ENCODE measurements around the gene USHBP1. TPM values are rescaled to one million over a fixed set of nuclear protein-coding genes. Genes with fewer than 3 reads are reported as not detected.
A peak's percentile ranks its signal among the peaks of the same experiment; 100 is the strongest.

The USHBP1 gene
- total RNA-seq, 1 experiment from 2014 or later = 12.3 TPM

DNA sequence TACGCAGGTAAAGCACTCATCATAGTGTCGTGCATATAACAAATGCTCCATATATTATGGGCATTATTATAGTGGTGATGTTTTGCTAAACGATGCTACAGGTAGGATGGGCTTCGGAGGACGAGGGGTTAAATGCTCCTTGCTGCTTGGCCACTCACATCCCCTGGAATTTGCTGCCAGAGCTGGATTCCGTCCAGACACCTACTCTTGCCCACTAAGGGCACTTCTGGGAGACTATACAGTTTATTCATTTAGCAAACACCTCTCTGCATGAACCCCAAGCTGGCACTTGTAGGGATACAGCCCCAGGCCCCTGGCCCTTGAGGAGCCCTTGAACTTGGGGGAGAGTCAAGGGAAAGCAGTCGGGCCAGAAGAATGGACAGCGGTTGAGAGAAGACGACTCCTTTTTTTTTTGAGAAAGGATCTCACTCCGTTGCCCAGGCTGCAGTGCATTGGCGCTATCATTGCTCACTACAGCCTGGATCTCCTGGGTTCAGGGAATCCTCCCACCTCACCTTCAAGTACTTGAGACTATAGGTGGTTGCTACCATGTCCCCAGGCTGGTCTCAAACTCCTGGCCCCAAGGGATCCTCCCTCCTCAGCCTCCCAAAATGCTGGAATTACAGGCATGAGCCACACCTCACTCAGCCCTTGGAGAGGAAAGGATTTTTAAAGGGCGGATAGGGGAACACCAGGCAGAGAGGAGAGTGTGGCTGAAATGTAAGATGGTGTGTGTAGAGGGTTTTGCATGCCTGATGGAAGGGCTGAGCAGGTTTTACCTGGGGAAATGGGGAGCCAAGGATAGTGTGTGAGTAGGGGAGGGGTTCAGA lies 40.1 kb upstream of the USHBP1 start:
- TF ChIP-seq ZNF121 (CRISPR knock-in tag; IDR thresholded peaks at IDR 0.05) (peak; percentile 89; the same call in 1 of the 2 replicates), ZNF416 (CRISPR knock-in tag; IDR thresholded peaks at IDR 0.05) (no peak), RELA (CRISPR knock-in tag; IDR thresholded peaks at IDR 0.05; ENCODE audit: borderline replicate concordance) (no peak)
- ChIA-PET CTCF (interaction anchor here (0.5 to 3.1 kb wide), 27 partner anchors 8 to 272 kb away, joined by 3 to 60 read pairs (median 5); partner anchors contain the start of genes ANKLE1, BABAM1 and USE1), POLR2A (interaction anchor here (0.5 to 1.3 kb wide), 8 partner anchors 8 to 100 kb away, joined by 3 to 17 read pairs (median 6); partner anchors contain the start of gene BST2)
- Mint-ChIP-seq H3K9me3 (no peaks in the 10 kb centered on the region), H3K27ac (peak overlapping the region; percentile 81), H3K4me1 (peaks cover 39% of the 10 kb centered on the region), H3K36me3 (peaks cover 5% of the 10 kb centered on the region), H3K27me3 (ENCODE audit: low read depth) (no peaks in the 10 kb centered on the region), H3K4me3 (peak overlapping the region; percentile 89)
- DNase-seq (ENCODE audit: low spot score) (no peak), ATAC-seq (no peak)

- Mint-ChIP-seq H3K27me3 (ENCODE audit: low read depth) (no peaks in the 10 kb centered on the region), H3K4me3 (peak overlapping the region; percentile 68), H3K4me1 (peaks cover 37% of the 10 kb centered on the region), H3K27ac (peak overlapping the region; percentile 57; the same call in 1 of the 2 replicates), H3K36me3 (peaks cover 6% of the 10 kb centered on the region), H3K9me3 (no peaks in the 10 kb centered on the region)
- ATAC-seq (no peak), DNase-seq (ENCODE audit: low spot score) (no peak)
- TF ChIP-seq, protein P1, sequence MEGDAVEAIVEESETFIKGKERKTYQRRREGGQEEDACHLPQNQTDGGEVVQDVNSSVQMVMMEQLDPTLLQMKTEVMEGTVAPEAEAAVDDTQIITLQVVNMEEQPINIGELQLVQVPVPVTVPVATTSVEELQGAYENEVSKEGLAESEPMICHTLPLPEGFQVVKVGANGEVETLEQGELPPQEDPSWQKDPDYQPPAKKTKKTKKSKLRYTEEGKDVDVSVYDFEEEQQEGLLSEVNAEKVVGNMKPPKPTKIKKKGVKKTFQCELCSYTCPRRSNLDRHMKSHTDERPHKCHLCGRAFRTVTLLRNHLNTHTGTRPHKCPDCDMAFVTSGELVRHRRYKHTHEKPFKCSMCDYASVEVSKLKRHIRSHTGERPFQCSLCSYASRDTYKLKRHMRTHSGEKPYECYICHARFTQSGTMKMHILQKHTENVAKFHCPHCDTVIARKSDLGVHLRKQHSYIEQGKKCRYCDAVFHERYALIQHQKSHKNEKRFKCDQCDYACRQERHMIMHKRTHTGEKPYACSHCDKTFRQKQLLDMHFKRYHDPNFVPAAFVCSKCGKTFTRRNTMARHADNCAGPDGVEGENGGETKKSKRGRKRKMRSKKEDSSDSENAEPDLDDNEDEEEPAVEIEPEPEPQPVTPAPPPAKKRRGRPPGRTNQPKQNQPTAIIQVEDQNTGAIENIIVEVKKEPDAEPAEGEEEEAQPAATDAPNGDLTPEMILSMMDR (IDR thresholded peaks at IDR 0.05) = 0 out of 2 replicates have a peak, but pooled peaks have one; percentile 2
- TF ChIP-seq RELA (CRISPR knock-in tag; IDR thresholded peaks at IDR 0.05; ENCODE audit: borderline replicate concordance) (no peak), TEAD4 (CRISPR knock-in tag; IDR thresholded peaks at IDR 0.05) (no peak)
- POLR2A ChIA-PET = no interaction called here
- CTCF ChIA-PET = interaction anchor here (0.7 to 2.1 kb wide), 7 partner anchors 11 to 178 kb away, joined by 3 to 8 read pairs (median 4); no protein-coding TSS in a partner anchor
Observed at GRCh38 chr19:17303940-17304267, 39.4 kb upstream of the USHBP1 start.

DNA sequence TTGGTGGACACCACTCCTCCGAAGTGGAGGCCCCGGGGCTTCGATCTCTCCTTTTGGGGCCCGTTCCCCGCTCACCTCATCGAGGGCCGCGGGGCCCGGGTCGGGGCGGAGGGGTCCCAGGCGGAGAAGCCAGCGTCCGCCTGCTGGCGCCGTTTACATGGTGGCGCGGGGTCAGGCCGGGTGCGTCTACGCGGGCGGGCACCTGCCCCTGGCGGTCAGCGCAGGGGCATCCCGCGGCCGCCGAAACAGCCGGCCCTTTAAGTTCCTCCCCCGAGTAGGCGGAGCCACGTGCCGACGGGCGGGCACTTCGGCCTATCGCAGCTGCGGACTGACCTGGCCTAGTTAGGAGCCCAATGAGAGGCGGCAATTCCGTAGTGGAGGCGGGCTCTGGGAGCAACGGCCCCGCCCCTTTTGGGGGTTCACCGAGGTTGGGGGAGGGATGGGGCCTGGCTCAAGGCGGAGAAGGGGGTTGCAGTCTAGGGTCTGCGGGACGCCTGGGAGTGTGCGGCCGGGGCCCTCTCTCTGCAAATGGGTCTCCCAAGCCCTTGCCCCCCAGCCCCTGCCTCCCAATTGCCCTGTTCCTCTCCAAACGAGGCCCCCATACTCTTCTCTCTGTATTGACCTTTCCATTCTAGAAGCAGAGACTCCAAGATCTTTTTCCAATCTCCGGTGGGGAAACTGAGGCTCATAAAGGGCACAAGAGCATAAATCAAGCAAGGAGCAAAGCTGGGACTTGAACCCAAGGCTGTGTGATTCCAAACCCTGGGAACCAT lies 38.8 kb upstream of the USHBP1 start, which contains the start of gene ABHD8:
TSS of gene ABHD8 (minus strand) at position 259 of the 773 bp plus-strand sequence. CDS start 1,809 bp downstream, outside the sequence.
- H3K27me3 Mint-ChIP-seq (ENCODE audit: low read depth) = no peaks in the 10 kb centered on the region
- POLR2A ChIA-PET = interaction anchor here (1.5 kb wide), 1 partner anchor 24 kb away, joined by 4 read pairs; no protein-coding TSS in a partner anchor
- ATAC-seq (peak; percentile 81), DNase-seq (ENCODE audit: low spot score) (peak; percentile 99)
- peaks cover 37% of the 10 kb centered on the region for H3K4me1 Mint-ChIP-seq
- H3K27ac Mint-ChIP-seq = peak within 1 kb of the TSS; percentile 57; the same call in 1 of the 2 replicates
- H3K9me3 Mint-ChIP-seq = peaks cover under 1% of the 10 kb centered on the region
- peaks cover 11% of the 10 kb centered on the region for H3K36me3 Mint-ChIP-seq
- peak within 1 kb of the TSS; percentile 68 for H3K4me3 Mint-ChIP-seq
- CTCF ChIA-PET = interaction anchor here (0.7 to 2.1 kb wide), 6 partner anchors 11 to 177 kb away, joined by 3 to 8 read pairs (median 4); no protein-coding TSS in a partner anchor
- TF ChIP-seq SMAD4 (CRISPR knock-in tag; IDR thresholded peaks at IDR 0.05) (no peak), TP53 (CRISPR knock-in tag; IDR thresholded peaks at IDR 0.05) (no peak), ESRRA (CRISPR knock-in tag; IDR thresholded peaks at IDR 0.05; ENCODE audit: borderline replicate concordance) (no peak), ELF4 (CRISPR knock-in tag; IDR thresholded peaks at IDR 0.05; ENCODE audit: low read depth) (no peak), SP1 (CRISPR knock-in tag; conservative IDR thresholded peaks at IDR 0.05) (peak; percentile 99), ZNF416 (CRISPR knock-in tag; IDR thresholded peaks at IDR 0.05) (no peak), TEAD1 (CRISPR knock-in tag; IDR thresholded peaks at IDR 0.05) (0 out of 2 replicates have a peak, but pooled peaks have one; percentile 59), PREB (CRISPR knock-in tag; IDR thresholded peaks at IDR 0.05; ENCODE audit: borderline replicate concordance) (no peak), JAZF1 (CRISPR knock-in tag; IDR thresholded peaks at IDR 0.05) (no peak), PRRX2 (CRISPR knock-in tag; IDR thresholded peaks at IDR 0.05) (no peak), ZNF138 (CRISPR knock-in tag; conservative IDR thresholded peaks at IDR 0.05) (no peak), ZNF121 (CRISPR knock-in tag; IDR thresholded peaks at IDR 0.05) (no peak), TCF7 (CRISPR knock-in tag; IDR thresholded peaks at IDR 0.05; ENCODE audit: low read depth) (no peak), FOXP1 (CRISPR knock-in tag; IDR thresholded peaks at IDR 0.05; ENCODE audit: borderline replicate concordance) (peak; percentile 34; the same call in 1 of the 2 replicates), FOXK1 (CRISPR knock-in tag; IDR thresholded peaks at IDR 0.05) (peak; percentile 82), NR1H2 (CRISPR knock-in tag; IDR thresholded peaks at IDR 0.05) (no peak), FOXJ3 (CRISPR knock-in tag; IDR thresholded peaks at IDR 0.05; ENCODE audit: borderline replicate concordance) (no peak)
- TF ChIP-seq, protein P2, sequence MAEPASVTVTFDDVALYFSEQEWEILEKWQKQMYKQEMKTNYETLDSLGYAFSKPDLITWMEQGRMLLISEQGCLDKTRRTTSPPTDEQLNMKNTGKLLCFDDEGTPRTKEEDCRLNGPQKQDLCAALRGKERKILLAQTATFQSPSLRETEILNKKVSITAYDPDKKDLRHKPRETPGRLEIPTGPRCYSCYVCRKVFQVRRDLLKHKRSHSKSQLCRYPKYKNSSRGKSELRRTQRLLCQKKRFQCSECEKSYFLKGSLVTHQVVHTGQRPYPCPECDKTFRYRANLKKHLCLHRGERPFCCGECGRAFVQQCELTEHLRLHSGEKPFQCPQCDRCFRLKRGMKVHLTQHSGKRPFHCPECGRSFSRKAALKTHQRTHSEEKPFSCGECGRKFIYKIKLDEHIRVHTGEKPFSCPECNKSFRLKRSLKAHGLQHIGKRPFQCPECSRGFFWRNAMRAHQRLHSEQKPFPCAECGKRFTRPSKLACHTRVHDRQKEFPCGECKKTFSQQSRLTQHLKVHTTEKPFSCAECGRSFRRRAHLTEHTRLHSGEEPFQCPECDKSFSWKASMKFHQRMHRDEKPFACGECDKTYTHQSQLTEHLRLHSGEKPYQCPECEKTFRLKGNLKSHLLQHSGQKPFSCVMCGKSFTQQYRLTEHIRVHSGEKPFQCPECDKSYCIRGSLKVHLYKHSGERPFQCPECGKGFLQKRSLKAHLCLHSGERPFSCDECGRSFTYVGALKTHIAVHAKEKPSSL (CRISPR knock-in tag; conservative IDR thresholded peaks at IDR 0.05) = no peak

Measured in WTC11 (cell line).